ENCODE results near the gene FOXRED2. TPM values are rescaled to one million over a fixed set of nuclear protein-coding genes. Genes with fewer than 3 reads are reported as not detected.

Gene FOXRED2
- 1 to 10 TPM; 4.6 to 7.5 (median 6.0) TPM for total RNA-seq

- no peak for TF ChIP-seq CTCF (IDR thresholded peaks at IDR 0.05; ENCODE audit: low read depth)
These were observed at the start of gene FOXRED2 for GRCh38 chr22:36506637-36507517. FOXRED2 (minus strand) TSS chr22:36507040; CDS start chr22:36506422, 618 bp downstream.

- TF ChIP-seq CTCF (IDR thresholded peaks at IDR 0.05; ENCODE audit: low read depth), result no peak
These were observed 47.3 kb upstream of the FOXRED2 start for GRCh38 chr22:36554098-36554497.

GRCh38 chr22:36552289-36552688 lies 45.4 kb upstream of the FOXRED2 start:
- no peak for TF ChIP-seq CTCF (IDR thresholded peaks at IDR 0.05; ENCODE audit: low read depth)

- no peak for TF ChIP-seq CTCF (IDR thresholded peaks at IDR 0.05; ENCODE audit: low read depth)
These were observed 44.1 kb upstream of the FOXRED2 start for GRCh38 chr22:36550701-36551495.

GRCh38 chr22:36549033-36549432 lies 42.2 kb upstream of the FOXRED2 start:
- TF ChIP-seq CTCF (IDR thresholded peaks at IDR 0.05; ENCODE audit: low read depth), result no peak

- TF ChIP-seq CTCF (IDR thresholded peaks at IDR 0.05; ENCODE audit: low read depth), result no peak
These were observed 41.8 kb upstream of the FOXRED2 start for GRCh38 chr22:36548606-36549005.

GRCh38 chr22:36546932-36547331 lies 40.1 kb upstream of the FOXRED2 start:
- no peak for TF ChIP-seq CTCF (IDR thresholded peaks at IDR 0.05; ENCODE audit: low read depth)

Data from subcutaneous adipose tissue (tissue), 4 donors.